HG02870 (cell line): ENCODE measurements around the gene CACFD1.

Experiments used
- ATAC-seq: cut with Tn5 transposase; IDR thresholded peaks from one replicate; pipeline ENCODE4 v1.9.1; 2021; ENCODE audit warnings: mild to moderate bottlenecking, moderate library complexity; ENCODE audit not compliant: unreplicated experiment

CACFD1 gene

DNA sequence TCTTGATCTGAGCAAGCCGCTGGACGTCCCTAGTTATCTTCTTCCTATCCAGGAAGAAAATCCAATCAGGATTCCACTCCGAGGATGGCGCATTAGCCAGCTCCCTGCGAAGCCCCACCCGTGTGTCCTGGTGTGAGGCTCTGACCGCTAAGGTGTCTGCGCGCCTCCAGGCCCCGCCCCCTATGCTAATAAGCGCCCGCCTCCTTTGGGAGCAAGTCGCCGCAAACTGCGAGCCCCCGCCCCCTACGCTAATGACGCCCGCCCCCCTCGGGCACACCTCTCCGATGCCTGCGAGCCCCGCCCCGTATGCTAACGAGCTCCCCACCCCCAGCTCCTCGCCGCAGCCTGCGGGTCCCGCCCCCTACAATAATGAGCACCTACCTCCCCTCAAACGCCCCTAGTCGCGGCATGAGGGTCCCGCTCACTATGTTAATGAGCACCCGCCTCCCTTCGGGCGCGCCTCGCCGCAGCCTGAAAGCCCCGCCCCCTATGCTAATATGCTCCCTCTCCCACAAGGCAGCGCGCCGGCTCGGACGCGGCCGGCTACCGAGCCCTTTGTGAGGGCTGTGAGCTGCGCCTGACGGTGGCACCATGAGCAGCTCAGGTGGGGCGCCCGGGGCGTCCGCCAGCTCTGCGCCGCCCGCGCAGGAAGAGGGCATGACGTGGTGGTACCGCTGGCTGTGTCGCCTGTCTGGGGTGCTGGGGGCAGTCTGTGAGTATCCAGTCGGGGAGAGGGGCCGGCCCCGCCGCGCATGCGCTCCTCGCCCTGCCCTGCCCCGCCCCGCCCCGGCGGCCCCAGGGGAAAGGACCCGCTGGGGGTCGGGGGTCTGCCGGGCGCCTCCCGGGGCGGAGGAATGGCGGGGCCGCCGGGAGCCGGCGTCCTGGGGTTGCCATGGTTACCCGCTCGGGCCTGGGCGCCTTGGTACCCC is at the start of gene CACFD1:
Gene CACFD1 (plus strand): TSS at position 503 of the 929 bp plus-strand sequence. CDS start 89 bp downstream, at position 592.
- ATAC-seq: peak; percentile 69

DNA sequence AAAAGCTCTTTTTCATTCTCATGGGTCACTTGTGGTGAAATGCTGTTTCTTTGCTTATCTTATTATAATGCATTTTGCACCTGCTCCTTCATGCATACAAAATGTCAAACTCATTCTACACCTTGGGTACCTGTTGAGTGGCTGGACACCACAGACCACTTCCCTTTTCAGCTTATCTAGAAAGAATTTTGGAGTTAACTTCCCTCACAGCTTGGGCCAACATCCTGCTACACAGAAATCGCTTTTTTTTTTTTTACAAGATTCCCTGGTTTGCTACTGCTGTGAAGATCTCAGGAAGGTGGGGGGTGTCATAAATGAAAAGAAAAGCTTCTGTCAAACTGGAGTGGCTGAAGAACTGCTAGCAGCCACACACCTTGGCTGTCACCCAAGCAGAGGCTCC is 44.6 kb upstream of the CACFD1 start:
- no peak for ATAC-seq

DNA sequence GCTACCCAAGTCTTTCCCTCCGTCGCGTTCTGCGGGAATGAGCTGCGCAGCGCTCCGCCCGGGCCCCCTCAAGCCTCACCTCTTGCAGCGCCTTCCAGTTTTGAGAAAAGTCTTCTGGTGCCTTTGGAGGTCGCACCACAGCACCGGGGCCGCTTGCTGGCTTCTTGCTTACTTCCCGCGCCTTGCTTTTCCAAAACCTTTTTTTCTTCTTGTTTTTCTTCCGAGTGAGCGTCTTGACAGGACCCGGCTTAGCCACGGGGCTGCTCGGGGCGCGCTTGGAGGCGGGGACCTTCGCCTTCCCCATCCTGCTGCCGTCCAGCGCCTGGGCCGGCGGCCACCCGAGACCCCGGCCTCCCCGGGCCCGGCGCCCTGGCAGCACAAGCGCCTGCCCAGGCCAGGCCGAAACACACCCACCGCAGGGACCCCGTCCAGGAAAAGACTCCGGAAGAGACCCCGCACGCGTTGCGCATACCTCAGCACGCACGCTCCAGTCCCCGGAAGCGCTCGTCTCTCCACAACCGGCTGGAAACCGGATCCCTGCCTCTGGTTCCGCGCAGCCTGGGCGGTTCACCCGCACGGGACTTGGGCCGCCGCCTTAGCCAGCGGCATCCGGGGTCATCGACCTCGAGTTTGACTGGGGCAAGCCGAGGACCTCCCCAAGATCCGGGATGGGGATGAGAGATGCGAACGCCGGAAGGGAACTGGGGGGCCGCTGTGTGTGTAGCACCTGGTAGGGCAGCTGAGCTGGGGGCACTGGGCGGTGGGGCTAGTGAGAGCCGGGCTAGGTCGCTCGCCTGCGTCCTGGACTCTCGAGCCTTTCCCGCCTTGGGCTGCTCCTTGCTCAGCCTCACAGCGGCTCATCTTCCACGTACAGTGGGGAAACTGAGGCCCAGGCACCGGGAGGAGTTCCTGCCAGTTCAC is 42.0 kb upstream of the CACFD1 start, which contains the start of gene REXO4:
Gene REXO4 (minus strand): TSS at position 470 of the 921 bp plus-strand sequence. CDS start 166 bp downstream, at position 304.
- ATAC-seq: peak; percentile 67

DNA sequence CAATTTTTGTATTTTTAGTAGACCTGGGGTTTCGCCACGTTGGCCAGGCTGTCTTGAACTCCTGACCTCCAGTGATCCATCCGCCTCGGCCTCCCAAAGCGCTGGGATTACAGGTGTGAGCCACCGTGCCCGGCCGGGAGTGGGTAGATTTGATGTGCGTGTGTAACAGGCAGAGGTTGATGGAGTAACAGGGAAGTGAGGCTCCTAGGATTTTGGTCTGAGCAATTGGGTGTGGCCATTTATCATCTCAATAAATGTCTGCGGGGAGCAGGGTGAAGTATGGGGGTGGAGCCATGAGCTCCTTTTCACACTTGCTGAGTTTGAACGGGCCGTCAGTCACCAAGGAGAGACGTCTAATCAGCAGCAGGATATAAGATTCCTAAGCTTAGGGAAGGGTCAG is 40.8 kb upstream of the CACFD1 start:
- no peak for ATAC-seq

DNA sequence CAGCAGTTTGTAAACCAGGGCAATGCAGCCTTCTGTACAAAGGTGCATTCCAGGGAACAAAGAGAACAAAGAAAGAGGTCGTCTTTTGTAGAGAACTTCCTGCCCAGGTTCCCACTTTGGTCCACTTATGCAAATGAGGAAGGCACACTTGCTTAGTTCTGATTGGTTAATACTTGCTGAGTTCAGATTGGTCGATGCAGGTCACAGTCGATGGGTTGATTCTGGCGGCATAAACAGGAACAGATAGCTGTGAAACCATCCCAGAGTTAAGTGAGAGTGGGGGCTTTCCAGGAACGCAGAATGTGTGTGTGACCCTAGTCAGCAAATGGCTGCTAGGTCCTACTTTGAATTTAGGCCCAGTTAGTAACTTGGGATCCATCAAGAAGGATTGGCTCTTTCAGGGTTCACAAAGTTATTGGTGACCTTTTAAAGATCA is 39.4 kb upstream of the CACFD1 start:
- ATAC-seq: no peak

DNA sequence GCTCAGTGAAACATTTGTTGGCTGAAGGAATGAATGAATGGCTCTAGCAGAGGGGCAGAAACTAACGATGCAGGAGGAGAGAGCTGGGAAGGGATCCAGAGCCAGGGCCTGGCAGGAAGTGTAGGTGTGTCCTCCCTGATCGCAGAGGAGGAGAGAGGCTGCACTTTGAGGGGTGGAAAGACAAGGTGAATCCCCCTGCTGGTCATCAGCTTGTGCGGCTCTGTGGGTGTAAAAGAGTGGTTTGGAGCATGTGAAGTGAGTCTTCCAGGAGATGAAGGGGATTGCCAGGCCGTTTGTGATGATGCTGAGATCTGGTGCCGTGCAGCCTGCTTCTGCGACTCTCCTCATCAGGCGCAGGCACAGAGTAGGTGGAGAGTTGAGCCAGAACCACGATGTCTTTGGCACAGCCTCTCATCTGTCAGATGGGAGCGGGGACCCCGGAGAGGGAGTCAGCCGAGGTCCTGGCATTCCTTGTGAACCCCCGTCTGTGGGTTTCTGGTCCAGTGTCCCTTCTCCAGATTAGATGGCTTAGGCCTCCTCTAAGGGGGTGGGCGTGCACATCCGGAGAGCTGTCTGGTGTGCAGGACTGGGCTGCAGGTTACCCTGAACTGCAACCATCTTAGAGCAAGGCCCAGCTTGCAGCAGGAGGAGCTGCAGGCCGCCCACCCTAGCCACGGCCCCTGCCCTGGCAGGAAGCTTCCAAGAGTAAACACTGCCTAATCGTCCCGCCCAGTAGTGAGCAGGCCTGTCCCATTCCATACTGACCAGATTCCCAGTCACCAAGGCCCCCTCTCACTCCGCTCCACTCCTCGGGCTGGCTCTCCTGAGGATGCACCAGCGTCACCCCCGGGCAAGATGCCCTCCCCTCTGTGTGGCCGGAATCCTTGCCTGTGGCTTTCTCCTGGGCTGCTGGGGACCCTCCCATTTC is 37.9 kb upstream of the CACFD1 start, which contains the start of gene ADAMTS13:
Gene ADAMTS13 (plus strand): TSS at position 753 of the 928 bp plus-strand sequence. CDS start 77 bp downstream, at position 830.
- ATAC-seq: no peak

DNA sequence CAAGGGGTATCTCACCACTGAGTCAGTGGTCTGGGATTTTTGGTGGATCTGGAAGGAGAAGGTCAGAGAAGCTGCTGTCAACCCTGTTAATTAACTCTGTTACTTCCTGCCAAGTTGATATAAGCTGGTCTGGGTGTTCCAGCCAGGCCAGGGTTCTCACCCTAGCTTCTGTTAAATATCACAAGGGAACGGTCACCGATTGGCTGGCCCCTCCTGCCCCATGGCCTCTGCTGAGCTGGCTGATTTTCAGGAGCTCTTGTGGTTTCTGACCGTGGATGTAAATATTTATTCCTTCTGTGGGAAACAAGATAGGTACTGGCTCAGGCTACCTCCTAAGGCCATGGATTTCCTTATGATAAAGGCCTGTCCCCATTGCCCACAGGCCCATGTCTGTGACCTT is 36.6 kb upstream of the CACFD1 start:
- ATAC-seq: no peak

DNA sequence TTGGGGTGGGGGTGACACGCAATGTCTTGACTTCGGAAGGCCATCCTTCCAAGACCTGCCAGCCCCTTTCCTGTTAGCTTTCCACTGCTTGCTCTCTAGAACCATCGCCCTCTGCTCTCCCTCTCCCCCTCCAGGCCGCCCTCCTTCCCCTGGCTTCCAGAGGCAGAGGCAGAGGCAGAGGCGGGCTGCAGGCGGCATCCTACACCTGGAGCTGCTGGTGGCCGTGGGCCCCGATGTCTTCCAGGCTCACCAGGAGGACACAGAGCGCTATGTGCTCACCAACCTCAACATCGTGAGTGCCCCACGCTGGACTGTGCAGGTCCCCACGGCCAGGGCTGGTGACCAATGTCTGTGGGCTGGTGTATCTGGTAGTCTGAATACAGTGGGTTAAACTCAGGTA is 35.6 kb upstream of the CACFD1 start:
- ATAC-seq: no peak

DNA sequence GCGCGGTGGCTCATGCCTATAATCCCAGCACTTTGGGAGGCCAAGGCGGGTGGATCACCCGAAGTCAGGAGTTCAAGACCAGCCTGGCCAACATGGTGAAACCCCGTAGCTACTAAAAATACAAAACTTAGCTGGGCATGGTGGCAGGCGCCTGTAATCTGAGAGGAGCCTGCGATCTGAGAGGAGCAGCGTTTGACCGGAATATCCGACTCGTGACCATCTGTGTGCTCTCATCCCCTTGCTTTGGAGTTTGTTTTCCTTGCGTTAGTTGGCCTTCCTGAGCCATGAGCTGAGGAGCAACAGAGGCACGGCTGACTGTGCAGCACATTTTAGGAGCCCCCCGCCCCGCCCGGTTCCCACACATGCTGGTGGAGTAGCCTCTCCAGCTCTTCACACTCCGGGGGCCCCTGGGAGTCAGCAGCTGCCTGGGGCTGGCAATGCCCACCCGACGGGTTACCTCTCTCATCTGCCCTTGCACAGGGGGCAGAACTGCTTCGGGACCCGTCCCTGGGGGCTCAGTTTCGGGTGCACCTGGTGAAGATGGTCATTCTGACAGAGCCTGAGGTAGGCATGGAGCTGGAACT is 34.6 kb upstream of the CACFD1 start:
- no peak for ATAC-seq

DNA sequence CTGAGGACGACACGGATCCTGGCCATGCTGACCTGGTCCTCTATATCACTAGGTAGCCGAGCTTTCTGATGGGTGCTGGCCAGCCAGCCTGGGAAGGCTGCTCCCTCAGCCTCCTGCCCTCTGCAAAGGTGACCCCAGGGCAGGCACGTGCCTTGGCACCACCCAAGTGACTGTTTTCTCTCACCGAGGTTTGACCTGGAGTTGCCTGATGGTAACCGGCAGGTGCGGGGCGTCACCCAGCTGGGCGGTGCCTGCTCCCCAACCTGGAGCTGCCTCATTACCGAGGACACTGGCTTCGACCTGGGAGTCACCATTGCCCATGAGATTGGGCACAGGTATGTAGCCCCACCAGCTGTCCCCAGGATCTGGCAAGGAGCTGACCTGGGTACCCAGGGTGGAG is 33.8 kb upstream of the CACFD1 start:
- ATAC-seq: no peak

DNA sequence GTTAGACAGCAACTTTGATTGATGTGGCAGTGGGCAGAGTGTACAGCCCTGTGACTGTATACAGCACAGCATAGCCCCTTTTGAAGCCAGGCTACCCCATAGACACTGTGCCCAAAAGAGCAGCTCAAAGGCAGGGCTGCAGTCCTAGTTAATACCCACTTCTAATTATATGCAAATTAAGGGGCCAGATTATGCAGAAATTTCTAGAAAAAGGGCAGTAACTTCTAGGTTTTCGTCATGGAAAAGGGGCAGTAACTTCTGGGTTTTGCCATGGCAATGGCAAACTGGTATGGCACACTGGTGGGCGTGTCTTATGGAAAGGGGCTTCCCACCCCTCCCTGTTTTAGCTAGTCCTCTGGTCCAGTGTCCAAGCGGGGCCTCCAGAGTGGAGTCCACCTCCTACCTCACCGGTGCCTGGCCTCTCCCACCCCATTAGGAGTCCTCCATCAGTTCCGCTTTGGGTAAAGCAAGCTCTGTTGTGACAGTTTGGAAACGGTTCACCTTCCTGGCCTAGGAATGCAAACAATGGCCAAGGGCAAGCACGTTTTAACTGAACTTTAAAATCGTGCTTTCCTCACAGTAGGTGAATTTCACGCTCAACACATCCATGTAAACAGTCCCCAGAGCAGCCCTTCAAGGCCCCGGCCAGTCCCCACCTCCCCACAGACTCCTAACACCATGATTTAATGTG is 32.0 kb upstream of the CACFD1 start:
- no peak for ATAC-seq

DNA sequence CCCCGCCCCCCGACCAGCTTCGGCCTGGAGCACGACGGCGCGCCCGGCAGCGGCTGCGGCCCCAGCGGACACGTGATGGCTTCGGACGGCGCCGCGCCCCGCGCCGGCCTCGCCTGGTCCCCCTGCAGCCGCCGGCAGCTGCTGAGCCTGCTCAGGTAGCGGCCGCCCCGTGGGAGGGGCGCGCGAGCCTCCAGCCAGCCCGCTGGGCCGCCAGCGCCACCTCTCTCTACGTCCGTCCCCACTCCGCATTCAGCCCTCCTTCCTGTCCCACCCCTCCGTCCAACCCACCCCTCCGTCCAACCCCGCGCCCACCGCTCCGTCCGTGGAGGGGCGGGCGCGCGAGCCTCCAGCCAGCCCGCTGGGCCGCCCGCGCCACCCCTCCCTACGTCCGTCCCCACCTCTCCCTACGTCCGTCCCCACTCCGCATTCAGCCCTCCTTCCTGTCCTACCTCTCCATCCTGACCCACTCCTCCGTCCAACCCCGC is 31.1 kb upstream of the CACFD1 start:
- ATAC-seq: no peak

DNA sequence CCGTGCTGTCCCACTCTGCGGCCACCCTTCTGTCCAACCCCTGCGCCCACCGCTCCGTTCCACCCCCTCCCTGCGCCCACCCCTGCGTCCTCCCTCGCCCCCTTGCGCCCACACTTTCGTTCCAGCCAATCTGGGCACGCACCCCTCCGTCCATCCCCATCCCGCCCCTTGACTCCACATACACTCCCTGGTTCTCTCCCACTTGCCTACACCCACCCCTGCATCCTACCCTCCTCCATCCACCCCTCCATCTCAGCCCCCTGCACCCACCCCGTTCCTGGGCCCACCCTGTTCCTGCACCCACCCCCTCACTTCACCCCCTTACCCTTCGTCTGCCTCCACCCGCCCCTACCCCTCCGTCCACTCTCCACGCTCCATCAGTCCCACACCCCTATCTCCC is 30.6 kb upstream of the CACFD1 start:
- ATAC-seq: no peak

DNA sequence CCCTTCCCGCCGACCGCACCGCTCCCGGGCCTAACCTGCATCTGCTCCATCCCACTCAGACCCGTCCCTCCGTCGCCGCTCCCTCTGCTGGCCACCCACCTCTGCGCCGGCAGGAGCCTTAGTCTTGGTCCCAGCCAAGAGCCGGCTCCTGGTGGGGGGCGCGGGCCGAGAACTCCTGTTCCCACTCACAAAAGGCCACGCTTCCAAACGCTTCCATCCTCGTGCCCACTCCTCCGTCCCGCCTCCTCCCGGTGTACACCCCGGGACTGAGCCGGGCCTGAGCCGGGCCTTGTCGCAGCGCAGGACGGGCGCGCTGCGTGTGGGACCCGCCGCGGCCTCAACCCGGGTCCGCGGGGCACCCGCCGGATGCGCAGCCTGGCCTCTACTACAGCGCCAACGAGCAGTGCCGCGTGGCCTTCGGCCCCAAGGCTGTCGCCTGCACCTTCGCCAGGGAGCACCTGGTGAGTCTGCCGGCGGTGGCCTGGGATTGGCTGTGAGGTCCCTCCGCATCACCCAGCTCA is 30.1 kb upstream of the CACFD1 start:
- no peak for ATAC-seq

DNA sequence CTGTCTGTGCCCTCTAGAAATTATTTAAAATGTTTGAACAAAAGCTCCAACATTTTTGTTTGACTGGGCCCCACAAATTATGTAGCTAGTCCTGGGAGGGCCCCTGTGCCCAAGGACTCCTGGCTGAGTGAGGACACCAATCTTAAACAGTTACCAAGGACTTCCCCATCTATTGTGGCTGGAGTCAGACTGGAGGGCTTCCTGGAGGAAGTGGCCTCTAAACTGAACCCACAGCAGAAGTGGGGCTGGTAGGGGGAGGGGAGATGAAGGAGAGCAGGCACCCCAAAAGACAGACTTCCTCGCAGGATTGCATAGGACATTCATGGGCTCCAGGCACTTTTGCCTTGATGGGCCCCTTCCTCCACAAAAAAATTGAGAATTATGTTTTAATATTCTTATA is 29.5 kb upstream of the CACFD1 start:
- no peak for ATAC-seq

DNA sequence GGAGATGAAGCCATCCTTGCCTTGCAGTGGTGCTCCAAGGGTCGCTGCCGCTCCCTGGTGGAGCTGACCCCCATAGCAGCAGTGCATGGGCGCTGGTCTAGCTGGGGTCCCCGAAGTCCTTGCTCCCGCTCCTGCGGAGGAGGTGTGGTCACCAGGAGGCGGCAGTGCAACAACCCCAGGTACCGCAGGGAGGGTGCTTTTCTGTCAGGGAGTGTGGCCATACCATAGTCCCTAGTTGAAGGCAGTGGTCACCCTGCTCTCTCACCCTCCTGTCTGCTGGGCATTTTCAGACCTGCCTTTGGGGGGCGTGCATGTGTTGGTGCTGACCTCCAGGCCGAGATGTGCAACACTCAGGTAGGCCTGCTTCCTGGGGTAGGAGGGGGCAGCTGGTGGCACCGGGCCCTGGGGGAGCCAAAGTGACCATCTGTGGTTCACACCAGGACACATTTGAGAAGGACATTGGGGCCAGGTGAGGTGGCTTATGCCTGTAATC is 26.4 kb upstream of the CACFD1 start:
- ATAC-seq: no peak

DNA sequence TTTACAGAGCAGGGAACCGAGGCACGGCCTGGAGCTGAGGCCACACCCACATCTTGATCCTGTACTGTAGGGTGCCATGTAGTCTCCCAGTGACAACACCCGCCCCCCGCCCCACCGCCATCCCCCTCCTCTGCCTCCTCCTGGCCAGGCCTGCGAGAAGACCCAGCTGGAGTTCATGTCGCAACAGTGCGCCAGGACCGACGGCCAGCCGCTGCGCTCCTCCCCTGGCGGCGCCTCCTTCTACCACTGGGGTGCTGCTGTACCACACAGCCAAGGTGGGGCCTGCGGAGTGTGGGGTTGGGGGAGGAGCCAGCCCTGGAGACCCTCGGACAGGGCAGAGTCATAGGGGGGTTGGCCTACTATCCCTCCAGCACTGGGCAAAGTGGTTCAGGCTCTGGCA is 23.1 kb upstream of the CACFD1 start:
- ATAC-seq: no peak

DNA sequence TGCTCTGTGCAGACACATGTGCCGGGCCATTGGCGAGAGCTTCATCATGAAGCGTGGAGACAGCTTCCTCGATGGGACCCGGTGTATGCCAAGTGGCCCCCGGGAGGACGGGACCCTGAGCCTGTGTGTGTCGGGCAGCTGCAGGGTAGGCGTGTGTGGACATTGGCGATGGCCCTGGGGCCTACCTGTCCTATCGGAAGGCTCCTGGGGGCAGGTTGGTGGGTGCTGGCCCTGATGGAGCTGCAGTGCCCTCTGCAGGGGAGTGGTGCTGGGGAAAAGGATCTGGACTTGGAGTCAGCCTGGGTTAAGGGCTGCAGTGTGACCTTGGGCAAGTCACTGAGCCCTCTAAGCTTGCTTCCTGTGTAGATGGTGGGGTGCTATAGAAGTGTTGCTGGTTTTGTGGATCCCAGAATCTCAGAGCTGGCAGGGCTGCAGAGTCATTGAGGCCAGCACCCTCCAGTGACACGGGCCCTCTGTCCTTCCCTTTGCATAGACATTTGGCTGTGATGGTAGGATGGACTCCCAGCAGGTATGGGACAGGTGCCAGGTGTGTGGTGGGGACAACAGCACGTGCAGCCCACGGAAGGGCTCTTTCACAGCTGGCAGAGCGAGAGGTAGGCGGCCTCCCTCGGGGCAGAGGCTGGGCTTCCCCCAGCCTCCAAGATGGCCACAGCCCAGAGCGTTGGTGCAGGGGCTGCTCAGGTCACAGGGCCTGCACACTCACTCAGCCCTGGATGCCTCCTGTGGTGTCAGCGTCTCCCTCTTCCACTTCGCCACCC is 21.8 kb upstream of the CACFD1 start:
- no peak for ATAC-seq
